Fibroblast of villous mesenchyme (primary cell): ENCODE results near the gene GRPEL1. TPM values are rescaled to one million over a fixed set of nuclear protein-coding genes. Genes with fewer than 3 reads are reported as not detected.
A peak's percentile ranks its signal among the peaks of the same experiment; 100 is the strongest.

Experiments used
- DNase-seq: peaks from one replicate; pipeline ENCODE4 v3.0.0-alpha.2; 2010; ENCODE audit warnings: low read depth
- H3K4me3 ChIP-seq: 2 replicates; pipeline ENCODE4 v1.5.1; 2011; ENCODE audit warnings: low read depth, mild to moderate bottlenecking, low read length
- CTCF ChIP-seq: IDR thresholded peaks from 2 replicates; pipeline ENCODE4 v1.5.1; 2012; ENCODE audit warnings: low read depth, mild to moderate bottlenecking, low read length; ENCODE audit not compliant: insufficient read depth
- total RNA-seq: library from RNA; depleted of rRNA; stranded (reverse); fragments of >200 nt; gene quantifications from 2 replicates; pipeline ENCODE4 v1.2.3, GENCODE V29; 2012

GRPEL1 gene
- total RNA-seq, 1 donor: 32.8 TPM

GRCh38 chr4:7050481-7051143 lies 17.3 kb downstream of the GRPEL1 start:
- TF ChIP-seq CTCF: no peak
- no peak overlapping the region for H3K4me3 ChIP-seq
- DNase-seq: no peak

GRCh38 chr4:7049739-7050138 lies 18.1 kb downstream of the GRPEL1 start:
- TF ChIP-seq CTCF: no peak

GRCh38 chr4:7049295-7049694 lies 18.6 kb downstream of the GRPEL1 start:
- no peak for TF ChIP-seq CTCF
- DNase-seq: no peak
- no peak overlapping the region for H3K4me3 ChIP-seq

More at GRCh38 chr4:7049739-7050138, 18.1 kb downstream of the GRPEL1 start:
- no peak for DNase-seq
- H3K4me3 ChIP-seq: no peak overlapping the region

- TF ChIP-seq CTCF: no peak
- no peak for DNase-seq
These were observed 19.2 kb downstream of the GRPEL1 start for GRCh38 chr4:7048642-7049041.

GRCh38 chr4:7046971-7047370 lies 20.9 kb downstream of the GRPEL1 start:
- DNase-seq: no peak
- no peak for TF ChIP-seq CTCF
- no peak overlapping the region for H3K4me3 ChIP-seq

More at GRCh38 chr4:7048642-7049041, 19.2 kb downstream of the GRPEL1 start:
- no peak overlapping the region for H3K4me3 ChIP-seq

GRCh38 chr4:7045961-7046921 lies 21.6 kb downstream of the GRPEL1 start:
- H3K4me3 ChIP-seq: peak overlapping the region; percentile 30
- no peak for TF ChIP-seq CTCF
- peak; percentile 45 for DNase-seq
